Right hindlimb (tissue), 1 donor: ENCODE data around the gene DDI2.
"Not testable (repeated sequence)": the region's sequence is repeated elsewhere in the genome, so short reads cannot be mapped to it uniquely, and the experiment has no call there.

ENCODE experiments used
- DNase-seq: peaks from one replicate; pipeline ENCODE4 v3.0.0-alpha.2; 2018

DDI2 gene

DNA sequence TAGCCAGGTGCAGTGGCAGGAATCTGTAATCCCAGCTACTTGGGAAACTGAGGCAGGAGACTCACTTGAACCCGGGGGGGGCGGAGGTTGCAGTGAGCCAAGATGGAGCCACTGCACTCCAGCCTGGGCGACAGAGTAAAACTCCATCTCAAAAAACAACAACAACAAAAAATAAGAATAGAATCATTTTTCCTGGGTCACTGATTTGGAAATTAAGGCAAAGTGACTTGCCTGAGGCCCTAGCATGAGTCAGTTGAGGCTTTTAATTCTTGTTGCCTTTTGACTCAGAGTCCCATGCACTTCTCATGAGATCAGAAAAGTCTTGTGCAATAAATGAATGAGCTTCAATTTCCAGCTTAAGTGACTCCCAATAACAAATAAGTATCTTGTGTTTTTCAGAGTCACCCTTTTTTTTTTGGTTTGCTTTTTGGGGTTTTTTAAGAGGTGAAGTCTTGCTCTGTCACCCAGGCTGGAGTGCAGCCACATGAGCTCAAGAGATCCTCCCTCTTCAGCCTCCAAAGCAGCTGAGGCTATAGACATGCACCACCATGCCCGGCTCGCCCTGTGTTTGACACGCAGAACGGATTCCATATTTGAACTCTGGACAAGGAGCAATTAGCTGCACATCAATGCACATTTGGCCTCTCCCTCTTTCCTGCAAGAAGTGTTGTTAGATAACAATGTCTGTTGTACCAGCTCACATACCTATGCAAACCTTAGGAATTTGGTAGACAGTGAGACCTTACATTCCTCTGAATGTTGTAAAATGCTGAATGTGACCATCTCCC lies 63.5 kb downstream of the DDI2 start:
- no peak for DNase-seq

DNA sequence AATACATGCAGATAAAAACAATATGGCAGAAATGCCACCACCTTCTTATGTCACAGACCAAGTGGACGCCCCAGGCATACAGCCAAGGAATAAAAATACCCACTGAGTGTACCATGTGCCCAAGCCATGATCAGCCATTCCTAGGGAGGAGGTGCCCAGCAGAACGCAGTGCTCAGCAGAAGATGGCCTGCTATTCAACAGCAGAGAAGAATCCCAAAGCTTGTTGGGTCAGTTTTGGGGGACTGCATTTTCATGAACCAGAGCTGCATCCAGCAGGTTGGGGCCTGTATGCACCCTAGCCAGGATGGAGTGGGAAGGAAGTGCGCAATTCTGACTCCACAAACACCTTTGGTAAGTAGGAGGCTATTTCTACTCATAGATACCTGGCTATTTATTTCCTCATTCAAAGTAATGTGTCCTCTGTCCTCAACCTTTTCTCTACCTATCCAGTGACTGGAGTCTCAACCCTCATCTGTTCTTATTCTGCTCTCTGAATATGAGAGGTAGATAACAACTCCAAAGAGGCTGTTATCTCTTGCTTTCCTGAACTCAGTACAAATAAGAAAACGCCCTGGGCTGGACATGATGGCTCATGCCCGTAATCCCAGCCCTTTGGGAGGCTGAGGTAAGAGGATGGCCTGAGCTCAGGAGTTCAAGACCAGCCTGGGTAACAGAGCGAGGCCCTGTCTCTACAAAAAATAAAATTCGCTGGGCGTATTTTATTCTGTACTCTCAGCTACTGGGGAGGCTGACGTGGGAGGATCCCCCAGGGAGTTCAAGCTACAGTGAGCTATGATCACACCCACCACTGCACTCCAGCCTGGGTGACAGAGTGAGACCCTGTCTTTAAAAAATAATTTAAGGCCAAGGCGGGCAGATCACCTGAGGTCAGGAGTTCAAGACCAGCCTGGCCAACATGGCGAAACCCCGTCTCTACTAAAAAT lies 64.4 kb downstream of the DDI2 start:
- DNase-seq = no peak

DNA sequence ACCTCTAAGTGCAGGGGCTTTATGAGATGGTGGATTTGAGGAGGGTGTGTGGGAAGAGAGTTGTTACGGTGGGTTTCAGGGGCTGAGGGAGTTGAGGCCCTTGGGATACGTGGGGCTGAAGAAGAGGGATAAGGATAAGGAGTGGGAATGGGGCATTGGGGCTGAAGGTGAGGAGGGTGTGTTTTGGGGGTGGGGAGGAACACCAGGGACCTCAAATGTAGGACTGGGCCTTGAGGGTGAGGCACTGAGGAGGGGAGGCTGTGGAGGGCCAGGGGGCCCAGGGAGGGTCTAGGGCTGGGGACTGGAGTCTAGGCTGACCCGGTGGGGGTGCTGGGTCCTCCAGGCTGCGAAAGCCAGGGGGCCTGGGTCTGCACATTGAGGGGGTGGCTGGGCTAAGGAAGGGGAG lies 65.7 kb downstream of the DDI2 start:
- DNase-seq = no peak

DNA sequence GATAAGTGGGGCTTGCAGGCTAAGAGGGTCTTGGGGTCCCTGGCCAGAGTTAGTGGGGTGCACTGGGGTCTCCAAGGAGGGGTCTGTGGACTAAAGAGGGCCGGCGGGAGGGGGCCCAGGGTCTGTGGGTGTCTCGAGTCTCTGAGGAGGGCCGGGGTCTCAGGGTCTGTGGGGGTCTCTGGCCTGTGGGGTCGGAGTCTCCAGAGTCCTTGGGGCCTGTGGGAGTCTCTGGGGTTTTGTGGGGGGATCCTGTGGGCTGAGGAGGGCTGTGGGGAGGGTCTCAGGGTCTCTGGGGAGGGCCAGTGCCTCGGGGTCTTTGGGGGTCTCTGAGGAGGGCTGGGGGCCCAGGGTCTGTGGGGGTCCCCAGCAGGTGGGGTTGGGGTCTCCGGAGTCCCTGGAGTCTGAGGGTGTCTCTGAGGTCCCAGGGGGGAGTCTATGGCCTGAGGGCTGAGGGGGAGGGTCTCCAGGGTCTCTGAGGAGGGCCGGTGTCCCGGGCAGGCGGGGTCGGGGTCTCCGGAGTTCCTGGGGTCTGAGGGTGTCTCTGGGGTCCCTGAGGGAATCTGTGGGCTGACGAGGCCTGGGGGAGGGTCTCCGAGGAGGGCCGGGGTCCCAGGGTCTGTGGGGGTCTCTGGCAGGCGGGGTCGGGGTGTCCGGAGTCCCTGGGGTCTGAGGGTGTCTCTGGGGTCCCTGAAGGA lies 66.2 kb downstream of the DDI2 start:
- DNase-seq = no peak

DNA sequence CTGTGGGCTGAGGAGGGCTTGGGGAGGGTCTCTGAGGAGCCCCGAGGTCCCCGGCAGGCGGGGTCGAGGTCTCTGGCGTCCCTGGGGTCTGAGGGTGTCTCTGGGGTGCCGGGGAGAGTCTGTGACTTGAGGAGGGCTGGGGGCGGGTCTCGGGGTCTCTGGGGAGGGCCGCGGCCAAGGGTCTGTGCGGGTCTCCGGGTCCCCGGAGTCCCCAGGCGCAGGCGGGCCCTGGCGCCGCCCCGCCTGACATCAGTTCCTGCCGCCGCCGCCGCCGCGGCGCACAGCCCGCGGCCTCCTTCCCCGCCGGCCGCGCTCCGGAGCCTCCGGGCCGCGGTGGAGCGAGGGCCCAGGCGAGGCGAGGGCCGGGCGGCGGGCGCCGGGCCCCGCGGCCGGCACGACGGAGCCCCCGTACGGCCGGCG lies 66.8 kb downstream of the DDI2 start, which contains the start of gene PLEKHM2:
Gene PLEKHM2, plus strand, starts transcription at position 279 of the 420 bp plus-strand sequence. CDS start 239 bp downstream, outside the sequence.
- peak; percentile 49 for DNase-seq

DNA sequence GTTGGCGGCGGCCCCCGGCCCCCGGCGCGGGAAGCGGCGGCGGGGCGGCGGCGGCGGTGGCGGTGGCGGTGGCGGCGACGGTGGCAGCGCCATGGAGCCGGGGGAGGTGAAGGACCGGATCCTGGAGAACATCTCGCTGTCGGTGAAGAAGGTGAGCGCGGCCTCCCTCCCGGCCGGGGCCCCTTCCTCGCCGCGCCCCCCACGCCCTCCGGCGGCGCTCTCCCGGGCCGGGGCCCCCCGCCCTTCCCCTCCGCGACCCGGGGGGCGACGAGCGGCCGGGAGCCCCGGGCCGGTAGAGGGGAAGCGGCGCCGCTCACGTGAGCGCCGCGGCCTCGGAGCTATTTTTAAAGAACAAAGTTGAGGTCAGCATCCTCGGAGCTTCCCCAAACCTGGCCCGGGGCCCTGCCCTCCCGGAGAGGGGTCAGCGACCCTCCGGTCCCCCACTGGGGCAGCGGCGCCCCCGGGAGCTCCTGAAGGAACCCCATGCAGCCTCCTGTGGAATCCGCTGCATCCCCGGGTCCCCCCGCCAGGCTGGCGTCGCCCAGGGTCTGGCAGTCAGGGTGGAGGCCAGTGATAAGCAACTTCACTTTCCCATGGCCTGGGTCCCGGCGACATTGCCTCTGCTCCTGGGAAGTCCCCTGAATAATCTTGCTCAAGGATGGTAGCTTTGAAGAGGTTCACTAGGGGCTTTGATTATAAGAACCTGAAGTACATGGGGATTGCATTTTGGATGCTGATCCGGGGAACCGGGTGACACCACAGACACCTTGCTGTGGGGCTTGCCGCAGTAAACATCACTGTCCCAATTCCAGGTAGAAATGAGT lies 67.4 kb downstream of the DDI2 start:
- peak; percentile 50 for DNase-seq

DNA sequence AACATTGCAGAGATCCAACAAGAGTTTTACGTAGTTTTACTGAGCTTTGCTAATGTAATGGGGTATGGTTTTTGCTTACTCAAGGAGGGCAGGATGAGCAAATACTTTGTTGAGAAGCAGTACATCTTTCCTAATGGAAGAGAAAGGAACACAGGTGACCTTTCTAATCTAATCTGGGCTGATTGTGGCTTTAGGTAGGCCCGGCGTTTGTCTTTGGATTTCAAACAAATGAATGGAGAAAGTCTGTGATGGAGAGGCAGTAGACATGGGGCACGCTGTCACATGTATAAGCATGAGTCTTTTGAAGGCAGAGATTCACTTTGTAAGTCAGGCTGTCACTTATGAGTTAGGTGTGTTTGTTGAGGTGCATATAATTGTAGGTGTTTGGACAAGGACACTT lies 68.6 kb downstream of the DDI2 start:
- no peak for DNase-seq

DNA sequence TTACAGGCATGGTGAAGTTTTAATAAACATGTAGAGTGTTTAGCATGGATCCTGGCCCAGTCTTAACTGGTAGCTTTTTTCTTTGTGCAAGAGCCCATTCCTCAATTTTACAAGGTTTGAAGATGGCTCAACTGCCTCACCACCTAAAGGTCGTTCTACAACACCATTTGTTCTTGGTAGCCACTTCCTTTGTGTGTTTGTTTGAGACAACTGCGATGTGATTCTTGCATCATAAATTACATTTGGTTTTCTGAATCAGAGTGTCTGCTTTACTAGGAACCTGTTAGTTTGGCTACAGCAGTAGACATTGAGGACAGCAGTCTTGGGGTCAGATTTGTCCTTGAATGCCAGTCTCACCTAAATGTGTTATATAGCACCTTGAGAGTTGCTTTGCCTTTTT lies 70.2 kb downstream of the DDI2 start:
- no peak for DNase-seq

DNA sequence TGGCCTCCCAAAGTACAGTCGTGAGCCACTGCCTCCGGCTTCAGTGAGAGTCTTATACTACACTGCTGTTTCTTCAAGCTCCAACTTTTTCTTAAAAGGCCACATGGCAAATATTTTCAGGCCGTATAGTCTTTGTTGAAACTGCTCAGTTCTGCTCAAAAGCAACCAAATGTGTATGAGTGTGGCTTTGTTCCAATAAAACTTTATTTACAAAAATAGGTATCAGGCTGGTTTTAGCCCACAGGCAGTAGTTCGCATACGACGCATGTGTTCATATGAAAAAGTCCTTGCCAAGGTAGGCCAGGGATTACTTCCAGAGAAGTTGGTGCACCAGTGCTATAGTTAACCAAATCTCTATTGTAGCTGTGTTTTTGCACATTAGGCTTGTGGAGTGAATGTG lies 73.1 kb downstream of the DDI2 start:
- DNase-seq = no peak

DNA sequence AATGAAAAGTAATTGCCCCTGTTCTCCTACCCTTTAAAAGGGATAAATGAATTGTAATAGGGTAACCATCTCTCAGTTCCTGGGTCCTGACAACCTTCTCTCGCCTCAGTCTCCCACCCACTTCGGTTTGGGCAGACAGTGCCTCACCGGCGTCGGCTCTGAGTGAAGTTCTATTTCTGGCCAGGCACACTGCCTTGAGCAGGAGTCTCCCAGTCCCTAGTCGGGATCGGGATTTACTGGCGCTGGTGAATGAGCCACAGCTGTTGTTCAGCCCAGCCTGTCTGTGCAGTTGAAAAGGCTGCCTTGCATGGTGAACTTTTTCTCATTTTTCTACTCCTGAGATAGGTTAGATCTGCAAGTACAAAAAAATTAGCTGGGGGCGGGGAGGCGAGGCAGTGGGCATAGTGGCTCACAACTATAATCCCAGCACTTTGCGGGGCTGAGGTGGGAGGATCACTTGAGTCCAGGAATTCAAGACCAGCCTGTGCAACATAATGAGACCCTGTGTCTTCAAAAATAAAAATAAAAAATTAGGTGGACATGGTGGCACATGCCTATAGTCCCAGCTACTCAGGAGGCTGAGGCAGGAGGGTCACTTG lies 74.3 kb downstream of the DDI2 start:
- peak; percentile 70 for DNase-seq

DNA sequence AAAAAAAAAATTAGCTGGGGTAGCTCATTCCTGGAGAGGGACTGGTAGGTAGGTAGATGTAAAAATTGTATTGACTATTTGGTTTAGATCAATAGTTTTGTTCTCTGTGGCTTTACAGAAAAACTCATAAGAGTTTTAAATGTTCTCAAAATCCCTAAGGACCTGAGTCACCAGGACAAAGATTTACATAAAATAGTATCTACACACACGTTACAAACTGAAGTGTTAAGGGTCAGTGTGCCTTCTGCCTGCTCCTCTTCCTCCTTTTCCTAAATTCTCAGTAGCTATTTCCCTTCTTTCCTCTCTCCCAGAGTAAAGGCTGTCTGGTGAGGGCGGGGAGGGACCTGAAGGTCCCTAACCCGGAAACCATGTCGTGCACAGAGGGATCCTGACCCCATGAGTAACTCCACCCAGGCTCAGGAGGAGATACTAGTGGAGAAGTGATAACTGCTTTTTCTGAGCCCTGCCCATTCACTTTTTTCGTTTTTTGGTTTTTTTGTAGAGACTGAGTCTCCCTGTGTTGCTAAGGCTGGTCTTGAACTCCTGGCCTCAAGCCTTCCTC lies 74.9 kb downstream of the DDI2 start:
- DNase-seq = no peak

DNA sequence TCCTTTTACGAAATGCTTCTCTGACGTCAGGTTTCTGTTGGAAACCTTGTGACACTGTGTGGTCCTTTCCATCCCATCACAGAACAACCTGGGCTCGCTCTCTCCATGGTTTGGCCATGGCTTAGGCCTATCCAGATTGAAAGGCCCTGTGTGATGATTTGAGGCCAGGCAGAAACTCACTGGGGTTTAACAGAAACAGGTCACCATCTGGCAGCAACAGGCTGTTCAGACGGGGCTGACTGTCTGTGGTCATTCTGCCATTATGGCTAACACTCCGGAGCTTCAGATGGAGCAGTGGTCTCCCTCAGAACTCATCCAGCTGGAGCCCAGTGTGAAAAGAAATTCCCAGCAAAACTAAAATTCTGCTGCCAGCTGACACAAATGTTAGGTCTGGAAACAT lies 76.1 kb downstream of the DDI2 start:
- no peak for DNase-seq

DNA sequence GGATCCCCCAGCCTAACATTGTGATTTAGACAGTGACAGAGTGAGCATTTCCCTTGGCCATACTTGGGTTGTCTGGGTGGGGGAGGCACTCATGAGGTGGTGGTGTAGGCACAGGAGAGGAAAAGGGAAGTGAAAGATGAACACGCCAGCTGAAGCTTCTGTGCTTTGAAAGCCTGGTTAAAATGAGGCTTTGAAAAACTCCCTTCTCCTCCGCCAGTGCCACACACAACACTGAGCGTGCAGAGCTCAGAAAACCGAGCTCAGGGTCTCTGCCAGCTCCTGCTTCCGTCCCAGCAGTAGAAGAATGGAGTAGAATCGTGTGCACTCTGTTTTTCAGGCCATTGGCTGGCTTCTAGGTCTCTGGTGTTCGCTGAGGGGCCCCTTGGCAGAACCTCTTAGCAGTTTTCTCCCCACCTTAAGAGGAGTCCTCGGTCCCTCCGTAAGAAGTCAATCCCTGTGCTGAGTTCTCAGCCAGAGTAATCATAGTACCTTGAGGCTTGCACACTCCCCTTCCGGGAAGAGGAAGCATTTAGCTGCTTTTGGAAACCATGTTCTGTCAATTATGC lies 79.8 kb downstream of the DDI2 start:
- peak; percentile 45 for DNase-seq

DNA sequence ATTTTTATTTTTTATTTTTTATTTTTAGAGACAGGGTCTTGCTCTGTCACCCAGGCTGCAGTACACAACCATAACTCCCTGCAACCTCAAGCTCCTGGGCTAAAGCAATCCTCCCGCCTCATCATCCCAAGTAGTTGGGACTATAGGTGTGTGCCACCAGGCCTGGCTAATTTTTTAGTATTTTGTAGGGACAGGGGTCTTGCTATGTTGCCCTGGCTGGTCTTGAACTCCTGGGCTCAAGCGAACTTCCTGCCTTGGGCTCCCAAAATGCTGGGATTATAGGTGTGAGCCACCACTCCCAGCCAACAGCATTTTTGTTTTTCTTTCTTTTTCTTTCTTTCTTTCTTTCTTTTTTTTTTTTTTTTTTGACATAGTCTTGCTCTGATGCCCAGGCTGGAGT lies 80.9 kb downstream of the DDI2 start:
- no peak for DNase-seq

DNA sequence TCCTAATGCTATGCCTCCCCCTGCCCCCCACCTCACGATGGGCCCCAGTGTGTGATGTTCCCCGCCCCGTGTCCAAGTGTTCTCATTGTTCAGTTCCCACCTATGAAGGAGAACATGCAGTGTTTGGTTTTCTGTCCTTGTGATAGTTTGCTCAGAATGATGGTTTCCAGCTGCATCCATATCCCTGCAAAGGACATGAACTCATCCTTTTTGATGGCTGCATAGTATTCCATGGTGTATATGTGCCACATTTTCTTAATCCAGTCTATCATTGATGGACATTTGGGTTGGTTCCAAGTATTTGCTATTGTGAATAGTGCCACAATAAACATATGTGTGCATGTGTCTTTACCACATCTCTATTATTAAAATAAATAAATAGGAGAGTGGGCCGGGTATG lies 82.1 kb downstream of the DDI2 start:
- not testable (repeated sequence) for DNase-seq

DNA sequence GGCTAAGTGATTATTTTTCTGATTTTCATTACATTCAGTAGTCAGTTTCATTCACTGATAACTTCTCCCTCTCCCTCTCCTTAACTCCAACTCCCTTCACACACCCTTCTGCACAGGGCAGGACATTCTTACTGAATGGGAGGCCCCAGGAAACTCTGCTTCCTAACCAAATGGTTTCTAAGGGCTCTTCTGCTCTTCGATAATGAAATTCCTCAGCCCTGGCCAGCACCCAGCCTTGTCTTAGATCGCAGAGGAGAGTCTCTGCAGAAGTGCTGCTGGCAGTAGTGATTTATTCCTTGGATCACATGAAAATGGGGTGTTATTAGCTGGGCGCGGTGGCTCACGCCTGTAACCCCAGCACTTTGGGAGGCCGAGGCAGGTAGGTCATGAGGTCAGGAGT lies 83.2 kb downstream of the DDI2 start:
- no peak for DNase-seq

DNA sequence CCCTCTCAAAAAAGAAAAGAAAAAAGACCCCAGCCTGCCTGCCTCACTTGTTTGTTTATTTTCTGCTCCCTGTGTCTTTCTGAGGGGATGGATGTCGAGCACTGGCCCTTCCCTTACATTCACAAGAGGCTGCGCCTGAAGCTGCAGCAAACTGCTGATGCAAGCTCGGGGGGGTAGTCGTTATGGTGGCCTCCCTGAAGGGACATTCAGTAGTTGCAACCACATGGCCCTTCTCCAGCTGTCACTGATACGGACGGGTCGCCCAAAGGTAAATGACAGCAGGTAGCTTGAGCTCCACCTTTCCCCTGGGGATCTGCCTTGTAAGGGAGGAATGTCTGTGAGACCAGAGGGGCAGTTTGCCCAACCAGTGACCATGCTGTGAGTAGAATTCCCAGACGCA lies 84.5 kb downstream of the DDI2 start:
- no peak for DNase-seq

DNA sequence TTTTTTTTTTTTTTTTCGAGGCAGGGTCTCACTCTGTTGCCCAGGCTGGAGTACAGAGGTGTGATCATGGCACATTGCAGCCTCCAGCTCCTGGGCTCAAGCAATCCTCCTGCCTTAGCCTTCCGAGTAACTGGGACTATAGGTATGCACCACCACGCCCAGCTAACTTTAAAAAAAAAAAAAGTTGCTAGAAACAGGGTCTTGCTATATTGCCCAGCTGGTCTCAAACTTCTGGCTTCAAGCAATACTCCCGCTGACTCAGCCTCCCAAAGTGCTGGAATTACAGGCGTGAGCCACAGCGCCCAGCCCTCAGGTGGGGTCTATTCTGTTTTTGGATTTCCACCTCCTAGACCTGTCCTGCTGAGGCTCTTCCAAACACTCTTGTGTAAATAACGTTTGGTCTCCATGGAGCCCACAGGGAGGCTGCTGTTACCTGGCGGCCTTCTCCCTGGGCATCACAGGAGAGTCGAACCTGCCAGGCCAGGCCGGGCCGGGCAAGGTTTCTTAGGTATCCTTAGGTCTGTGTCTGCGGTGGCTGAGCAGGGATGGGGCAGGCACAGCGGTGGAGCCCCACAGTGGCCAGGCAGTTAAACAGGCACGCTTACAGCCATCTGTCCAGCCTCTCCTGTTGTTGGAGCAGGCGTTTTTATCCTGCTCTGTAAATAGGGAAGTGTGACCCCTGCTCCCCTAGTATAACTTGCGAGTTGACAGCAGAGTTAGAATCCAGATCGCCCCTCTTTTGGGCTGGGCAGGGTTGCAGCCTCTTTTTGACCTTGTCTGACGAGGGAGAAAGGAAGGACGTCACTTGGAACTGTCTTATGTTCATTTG lies 85.7 kb downstream of the DDI2 start:
- DNase-seq = no peak

DNA sequence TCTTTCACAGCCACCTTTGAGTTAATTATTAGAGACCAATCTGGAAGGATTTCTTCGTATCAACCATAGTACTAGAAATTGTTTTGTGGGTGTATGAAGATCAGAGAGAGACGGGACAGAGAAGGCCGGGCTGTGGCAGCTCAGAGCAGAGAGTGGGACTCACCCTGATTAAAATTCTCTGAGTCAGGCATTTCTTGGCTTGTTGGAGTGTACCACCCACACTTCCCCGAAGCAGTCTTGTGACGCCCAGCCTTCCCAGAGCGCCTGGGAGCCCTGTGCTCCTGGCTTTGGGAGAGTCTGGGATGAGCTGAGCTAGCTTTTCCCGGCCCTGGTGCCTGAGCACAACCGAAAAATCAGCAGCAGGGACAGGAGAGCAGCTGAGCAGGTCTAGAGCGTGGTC lies 86.3 kb downstream of the DDI2 start:
- peak; percentile 85 for DNase-seq

DNA sequence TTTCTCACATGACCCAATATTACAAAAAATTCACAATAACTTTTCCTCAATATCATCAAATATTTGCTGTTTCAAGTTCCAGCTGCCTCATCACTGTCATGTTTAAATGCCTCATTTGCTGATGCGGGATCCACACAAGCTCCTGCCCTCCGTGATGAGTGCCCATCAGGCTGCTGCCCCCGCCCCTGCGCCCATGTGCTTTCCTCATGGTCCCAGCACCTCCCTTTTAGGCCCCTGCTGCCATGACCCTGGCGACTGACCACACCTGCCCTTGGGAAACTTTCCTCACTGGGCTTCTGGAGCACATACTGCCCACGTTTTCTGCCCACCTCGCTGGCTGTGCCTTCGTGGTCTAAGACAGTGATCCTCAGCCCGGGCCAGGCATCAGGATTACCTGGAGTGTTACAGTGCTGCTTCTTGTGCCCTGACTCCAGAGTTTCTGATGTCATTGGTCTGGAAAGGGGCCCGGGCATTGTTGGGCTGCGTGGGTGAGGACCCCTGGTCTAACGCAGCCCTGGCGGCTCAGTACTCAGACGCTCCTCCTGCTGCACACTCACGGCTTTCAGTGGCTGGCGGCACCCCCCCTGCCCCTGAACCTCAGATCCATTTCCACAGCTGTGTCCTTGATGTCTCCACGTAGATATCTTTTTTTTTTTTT lies 87.4 kb downstream of the DDI2 start:
- DNase-seq = no peak
